C4-2B (cell line): ENCODE measurements around the gene CHRNA7.
"Not testable (repeated sequence)": the region's sequence is repeated elsewhere in the genome, so short reads cannot be mapped to it uniquely, and the experiment has no call there.

Experiments
- CTCF ChIP-seq: fragments of 450-650 bp; conservative IDR thresholded peaks from 2 replicates; pipeline ENCODE4 v1.5.1; 2017; ENCODE audit warnings: mild to moderate bottlenecking
- ZFX ChIP-seq: fragments of 450-650 bp; IDR thresholded peaks from 2 replicates; pipeline ENCODE4 v1.6.1; 2017

DNA sequence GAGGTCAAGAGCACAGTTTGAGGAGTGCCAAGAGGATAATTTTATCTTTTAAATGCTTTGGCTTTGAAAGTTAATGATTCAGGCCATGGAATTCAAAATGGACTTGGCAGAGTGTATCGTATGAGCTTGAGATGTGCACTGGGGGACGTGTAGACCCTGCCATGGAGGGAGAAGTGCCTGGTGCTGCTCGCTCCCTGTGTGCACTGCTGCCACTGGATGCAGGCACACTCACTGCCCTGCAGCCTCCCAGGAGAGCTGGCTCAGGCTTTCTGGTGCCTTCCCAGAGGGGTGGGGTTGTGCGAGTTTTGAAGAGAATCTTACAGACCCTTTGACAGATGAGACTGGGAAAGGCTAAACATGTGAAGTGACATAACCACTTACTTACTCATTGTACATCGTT is 135.5 kb downstream of the CHRNA7 start:
- TF ChIP-seq ZFX, CTCF: not testable (repeated sequence)
